ENCODE results near the gene NUDC. TPM values are rescaled to one million over a fixed set of nuclear protein-coding genes. Genes with fewer than 3 reads are reported as not detected.

The NUDC gene
- total and polyA plus RNA-seq, 9 of the 15 experiments (the other 6 are each of a cell fraction or from before 2014, with no cell fraction given), result 9.8 to 234 (median 149) TPM

- 91% methylated on average over 6 of the region's 6 CpGs for WGBS (ENCODE audit: insufficient coverage, low coverage, missing lambda C conversion rate)
- H3K36me3 ChIP-seq (ENCODE audit: control insufficient read depth, insufficient read depth, low read length), result peaks cover 86% of the 10 kb centered on the region
- peak; percentile 23 for FAIRE-seq
Observed at GRCh38 chr1:26936823-26937222, 15.3 kb downstream of the NUDC start.

More at GRCh38 chr1:26936823-26937222, 15.3 kb downstream of the NUDC start:
- H4K20me1 ChIP-seq (replicated peaks; ENCODE audit: control insufficient read depth, insufficient read depth, low read length), result 0 out of 2 replicates have a peak, but pooled peaks cover 10% of the 10 kb centered on the region
- no peak overlapping the region for H3K27ac ChIP-seq (ENCODE audit: extremely low read depth, low read depth, low read length)
- H3K9me1 ChIP-seq (ENCODE audit: control insufficient read depth, insufficient read depth, low read length), result no peaks in the 10 kb centered on the region
- no peak overlapping the region for H3K4me2 ChIP-seq (ENCODE audit: insufficient read depth, low read length)
- DNase-seq (ENCODE audit: extremely low read depth in 1 of 4, low spot score in 3 of 4) (no peak), ATAC-seq (no peak)
- peaks cover 61% of the 10 kb centered on the region for H3K79me2 ChIP-seq (ENCODE audit: control insufficient read depth, insufficient read depth, low read length)
- ChIA-PET CTCF (ENCODE audit: low intra/inter-chr PET ratio) (no interaction called here), POLR2A (interaction anchor here (0.9 to 2.3 kb wide), 2 partner anchors 10 to 13 kb away, joined by 3 to 12 read pairs; no protein-coding TSS in a partner anchor)
- H3K9me3 ChIP-seq (replicated peaks; ENCODE audit: control insufficient read depth, insufficient read depth, low read depth, low read length), result no peaks in the 10 kb centered on the region
- no TSS peak for BruUV-seq (replicated peaks)
- in situ Hi-C loops (cut with MboI) (no loop called here), intact Hi-C loops (cut with micrococcal nuclease) (no loop called here)
- H3K4me1 ChIP-seq (replicated peaks in 1 of 2; ENCODE audit: control insufficient read depth in 2 of 2, insufficient read depth in 2 of 2, low read length in 2 of 2), result no peaks in the 10 kb centered on the region; a peak in 1 of 5 replicates
- H3K9ac ChIP-seq (ENCODE audit: insufficient read depth in 1 of 2, low read depth in 2 of 2, low read length in 2 of 2), result no peak overlapping the region
- no peaks in the 10 kb centered on the region for H3K27me3 ChIP-seq (ENCODE audit: control insufficient read depth in 2 of 2, insufficient read depth in 2 of 2, low read length in 2 of 2)
- H2AFZ ChIP-seq (ENCODE audit: low read depth, low read length), result no peak overlapping the region
- no peak overlapping the region for H3K4me3 ChIP-seq
- TF ChIP-seq ZFP91 (CRISPR knock-in tag; IDR thresholded peaks at IDR 0.05) (no peak), ZNF589 (CRISPR knock-in tag; IDR thresholded peaks at IDR 0.05; ENCODE audit: low read depth) (no peak), E2F6 (IDR thresholded peaks at IDR 0.05; ENCODE audit: borderline replicate concordance in 1 of 2, extremely low read depth in 1 of 2, insufficient read depth in 1 of 2, insufficient read length in 1 of 2, low read depth in 1 of 2, low read length in 1 of 2, poor library complexity in 1 of 2, severe bottlenecking in 1 of 2) (no peak), ELK1 (CRISPR knock-in tag; IDR thresholded peaks at IDR 0.05) (no peak), ZNF436 (CRISPR knock-in tag; IDR thresholded peaks at IDR 0.05) (no peak)
